ENCODE measurements around the gene NLK.
"Not testable (repeated sequence)": the region's sequence is repeated elsewhere in the genome, so short reads cannot be mapped to it uniquely, and the experiment has no call there.

NLK gene

DNA sequence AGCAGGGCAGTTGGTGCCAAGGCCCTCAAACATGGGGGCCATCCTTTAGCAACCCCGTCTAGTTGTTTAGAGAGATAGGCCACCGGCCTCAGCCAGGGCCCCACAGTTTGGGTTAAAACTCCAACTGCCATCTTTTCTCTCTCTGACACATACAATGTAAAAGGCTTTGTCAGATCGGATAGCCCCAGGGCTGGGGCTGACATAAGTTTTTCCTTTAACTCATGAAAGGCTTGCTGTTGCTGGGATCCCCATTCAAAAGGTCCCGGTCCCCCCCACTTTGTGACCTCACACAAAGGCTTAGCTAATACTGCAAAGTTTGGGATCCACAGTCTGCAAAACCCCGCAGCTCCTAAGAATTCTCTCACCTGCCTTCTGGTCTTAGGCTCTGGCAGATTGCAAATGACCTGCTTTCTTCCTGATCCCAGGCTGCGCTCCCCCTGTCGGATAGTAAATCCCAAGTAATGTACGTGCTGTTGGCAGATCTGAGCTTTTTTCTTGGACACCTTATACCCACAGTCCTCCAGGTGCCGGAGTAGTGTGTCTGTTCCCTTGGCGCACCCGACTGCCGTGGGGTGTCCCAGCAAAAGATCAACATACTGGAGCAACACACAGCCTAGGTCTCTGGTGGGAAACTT, 192.7 kb downstream of the NLK start:
- not testable (repeated sequence) for DNase-seq

DNA sequence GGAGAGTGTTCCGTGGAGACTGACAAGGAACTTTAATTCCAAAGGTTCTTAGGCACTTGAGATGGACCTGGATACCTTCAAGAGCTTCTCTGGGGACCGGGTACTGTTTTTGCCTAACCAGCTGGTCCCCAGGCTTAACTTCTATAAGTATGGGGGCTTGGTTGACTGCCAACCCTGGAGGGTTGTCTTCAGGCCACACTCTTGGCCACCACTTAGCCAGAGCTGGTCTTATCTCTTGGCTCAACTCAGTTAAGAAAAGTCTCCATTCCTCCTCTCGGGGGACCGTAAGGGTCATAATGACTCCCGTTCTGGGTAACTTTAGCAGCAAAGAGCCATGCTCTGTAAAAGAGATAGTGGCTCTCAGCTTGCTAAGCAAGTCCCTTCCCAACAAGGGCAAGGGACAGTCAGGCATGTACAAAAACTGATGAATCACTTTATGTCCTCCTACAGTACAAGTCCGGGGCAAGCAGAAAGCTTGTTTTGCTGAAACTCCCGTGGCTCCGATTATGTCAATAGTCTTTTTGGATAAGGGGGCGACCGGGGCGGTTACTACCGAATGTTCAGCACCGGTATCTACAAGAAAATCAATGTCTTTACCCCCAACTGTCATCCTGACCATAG, 193.7 kb downstream of the NLK start:
- not testable (repeated sequence) for DNase-seq

- not testable (repeated sequence) for DNase-seq
These were observed 196.2 kb downstream of the NLK start for GRCh38 chr17:28238547-28239270.

DNA sequence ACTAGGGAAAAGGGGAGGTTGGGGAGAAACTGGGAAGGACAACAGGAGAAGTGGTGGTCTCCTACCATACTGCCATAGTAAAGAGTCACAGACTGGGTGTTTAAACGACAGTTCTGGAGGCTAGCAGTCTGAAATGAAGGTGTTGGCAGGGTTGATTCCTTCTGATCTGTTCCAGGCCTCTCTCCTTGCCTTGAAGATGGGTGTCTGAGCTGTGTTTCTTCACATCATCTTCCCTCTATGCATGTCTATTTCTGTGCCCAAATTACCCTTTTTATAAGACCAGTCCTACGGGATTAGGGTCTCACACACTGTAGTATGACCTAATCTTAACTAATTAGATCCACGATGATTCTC, 196.8 kb downstream of the NLK start:
- no peak for DNase-seq

DNA sequence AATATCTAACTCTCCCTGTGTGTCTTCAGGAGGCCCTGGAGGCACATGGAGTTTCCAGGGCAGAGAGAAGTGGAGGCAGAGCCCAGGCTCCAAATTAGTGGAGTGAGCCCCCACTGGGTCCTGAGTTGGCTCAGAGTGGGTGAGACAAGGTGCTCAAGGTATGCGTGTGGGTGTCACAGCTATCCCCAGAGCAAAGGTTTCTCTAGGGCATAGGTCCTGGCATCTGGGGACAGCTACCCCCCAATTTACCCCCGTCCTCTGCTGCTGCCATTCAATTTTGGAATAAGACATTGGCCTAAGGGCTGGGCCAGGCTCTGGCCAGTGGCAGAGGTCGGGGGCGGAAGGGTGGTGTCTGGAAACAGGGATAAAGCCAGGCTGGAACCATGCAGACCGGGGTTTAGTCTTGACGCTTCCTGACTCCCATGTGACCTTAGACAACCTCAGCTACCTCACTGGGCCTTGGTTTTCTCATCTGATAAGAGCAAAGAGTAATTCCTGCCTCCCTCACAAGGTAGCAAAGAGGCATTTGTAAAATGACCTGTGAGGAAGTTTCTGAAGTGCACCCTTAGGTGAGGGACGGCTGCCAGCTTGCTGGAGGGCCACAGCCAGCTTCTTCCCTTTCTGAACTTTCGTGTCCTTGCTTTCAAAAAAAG, 198.3 kb downstream of the NLK start:
- DNase-seq = no peak

GRCh38 chr17:28242791-28243190, 200.3 kb downstream of the NLK start:
- DNase-seq = no peak

DNA sequence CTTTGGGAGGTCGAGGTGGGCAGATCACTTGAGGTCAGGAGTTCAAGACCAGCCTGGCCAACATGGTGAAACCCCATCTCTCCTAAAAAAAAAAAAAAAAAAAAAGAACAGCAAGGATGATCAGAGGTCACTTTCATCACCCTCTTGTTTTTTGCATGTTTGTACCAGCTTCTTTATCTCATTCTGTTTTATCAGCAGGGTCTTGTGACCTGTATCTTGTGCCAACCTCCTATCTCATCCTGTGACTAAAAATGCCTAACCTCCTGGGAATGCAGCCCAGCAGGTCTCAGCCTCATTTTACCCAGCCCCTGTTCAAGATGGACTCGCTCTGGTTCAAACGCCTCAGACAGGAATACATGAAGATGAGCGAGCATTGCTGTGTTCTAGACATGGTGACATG, 200.8 kb downstream of the NLK start:
- not testable (repeated sequence) for DNase-seq

GRCh38 chr17:28244446-28244845, 202.0 kb downstream of the NLK start:
- DNase-seq = no peak

All from inflammatory macrophage treated with lipopolysaccharide for 1 hour (primary cell).